ENCODE results near the gene CRIP1.

CRIP1 gene

GRCh38 chr14:105503935-105504692 is 17.4 kb downstream of the CRIP1 start:
- Histone ChIP-seq H3K9me3 (ENCODE audit: insufficient read depth, low read length) (no peaks in the 10 kb centered on the region), H3K9ac (ENCODE audit: insufficient read length, low read depth) (no peak overlapping the region), H3K36me3 (ENCODE audit: insufficient read depth, insufficient read length, low read length) (peaks cover 15% of the 10 kb centered on the region), H3K27me3 (ENCODE audit: insufficient read depth, insufficient read length) (no peaks in the 10 kb centered on the region), H3K4me3 (ENCODE audit: insufficient read length, low read depth) (no peak overlapping the region), H3K4me1 (ENCODE audit: insufficient read depth, insufficient read length) (peaks cover 11% of the 10 kb centered on the region)
- no peak for DNase-seq (ENCODE audit: low read depth, low spot score)
- TF ChIP-seq SUZ12 (IDR thresholded peaks at IDR 0.05; ENCODE audit: extremely low read depth, insufficient read depth, insufficient read length) (no peak), ZNF274 (IDR thresholded peaks at IDR 0.05; ENCODE audit: low read depth, low read length) (no peak), YY1 (IDR thresholded peaks at IDR 0.05; ENCODE audit: insufficient read depth, insufficient read length) (no peak)

DNA sequence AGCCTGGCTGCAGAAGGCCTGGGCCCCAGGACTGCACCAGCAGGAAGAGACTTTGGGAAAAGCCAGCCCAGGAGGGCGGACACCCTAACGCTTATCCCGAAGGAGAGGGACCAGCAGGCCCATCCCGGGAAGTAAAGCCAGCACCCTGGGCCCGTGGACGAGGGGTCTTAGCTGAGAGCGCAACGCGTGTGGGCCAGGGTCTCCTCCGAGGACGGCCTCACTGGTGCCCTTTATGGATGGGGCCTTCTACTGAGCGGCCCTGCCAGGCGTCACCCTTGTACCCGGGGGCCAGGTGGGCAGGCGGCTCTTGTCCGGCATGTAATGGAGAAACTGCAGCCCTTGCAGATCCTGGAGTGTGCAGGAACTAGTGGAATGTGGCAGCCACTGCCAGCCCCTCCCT is 18.4 kb downstream of the CRIP1 start:
- Histone ChIP-seq H3K36me3 (ENCODE audit: insufficient read depth, insufficient read length, low read length) (peaks cover 5% of the 10 kb centered on the region), H3K4me3 (ENCODE audit: insufficient read length, low read depth) (no peak overlapping the region), H3K4me1 (ENCODE audit: insufficient read depth, insufficient read length) (peaks cover 4% of the 10 kb centered on the region), H3K9ac (ENCODE audit: insufficient read length, low read depth) (no peak overlapping the region), H3K27me3 (ENCODE audit: insufficient read depth, insufficient read length) (no peaks in the 10 kb centered on the region), H3K9me3 (ENCODE audit: insufficient read depth, low read length) (no peaks in the 10 kb centered on the region)
- TF ChIP-seq SUZ12 (IDR thresholded peaks at IDR 0.05; ENCODE audit: extremely low read depth, insufficient read depth, insufficient read length) = no peak
- no peak for TF ChIP-seq ZNF274 (IDR thresholded peaks at IDR 0.05; ENCODE audit: low read depth, low read length)
- TF ChIP-seq YY1 (IDR thresholded peaks at IDR 0.05; ENCODE audit: insufficient read depth, insufficient read length) = no peak
- no peak for DNase-seq (ENCODE audit: low read depth, low spot score)

GRCh38 chr14:105507247-105507646 is 20.6 kb downstream of the CRIP1 start:
- Histone ChIP-seq H3K27me3 (ENCODE audit: insufficient read depth, insufficient read length) (no peaks in the 10 kb centered on the region), H3K36me3 (ENCODE audit: insufficient read depth, insufficient read length, low read length) (no peaks in the 10 kb centered on the region), H3K9ac (ENCODE audit: insufficient read length, low read depth) (no peak overlapping the region), H3K4me1 (ENCODE audit: insufficient read depth, insufficient read length) (peaks cover 4% of the 10 kb centered on the region), H3K9me3 (ENCODE audit: insufficient read depth, low read length) (no peaks in the 10 kb centered on the region), H3K4me3 (ENCODE audit: insufficient read length, low read depth) (no peak overlapping the region)
- TF ChIP-seq ZNF274 (IDR thresholded peaks at IDR 0.05; ENCODE audit: low read depth, low read length) (no peak), SUZ12 (IDR thresholded peaks at IDR 0.05; ENCODE audit: extremely low read depth, insufficient read depth, insufficient read length) (no peak), YY1 (IDR thresholded peaks at IDR 0.05; ENCODE audit: insufficient read depth, insufficient read length) (no peak)
- DNase-seq (ENCODE audit: low read depth, low spot score) = no peak

- H3K4me3 ChIP-seq (ENCODE audit: insufficient read length, low read depth) = no peak overlapping the region
- H3K9me3 ChIP-seq (ENCODE audit: insufficient read depth, low read length) = no peaks in the 10 kb centered on the region
- no peaks in the 10 kb centered on the region for H3K27me3 ChIP-seq (ENCODE audit: insufficient read depth, insufficient read length)
- TF ChIP-seq YY1 (IDR thresholded peaks at IDR 0.05; ENCODE audit: insufficient read depth, insufficient read length) = no peak
- peaks cover 4% of the 10 kb centered on the region for H3K4me1 ChIP-seq (ENCODE audit: insufficient read depth, insufficient read length)
- H3K9ac ChIP-seq (ENCODE audit: insufficient read length, low read depth) = no peak overlapping the region
- DNase-seq (ENCODE audit: low read depth, low spot score) = no peak
- H3K36me3 ChIP-seq (ENCODE audit: insufficient read depth, insufficient read length, low read length) = no peaks in the 10 kb centered on the region
These were observed 21.4 kb downstream of the CRIP1 start for GRCh38 chr14:105508069-105508468.

GRCh38 chr14:105508601-105509000 is 21.9 kb downstream of the CRIP1 start:
- Histone ChIP-seq H3K4me3 (ENCODE audit: insufficient read length, low read depth) (no peak overlapping the region), H3K36me3 (ENCODE audit: insufficient read depth, insufficient read length, low read length) (no peaks in the 10 kb centered on the region), H3K9me3 (ENCODE audit: insufficient read depth, low read length) (no peaks in the 10 kb centered on the region), H3K4me1 (ENCODE audit: insufficient read depth, insufficient read length) (peaks cover 4% of the 10 kb centered on the region), H3K27me3 (ENCODE audit: insufficient read depth, insufficient read length) (no peaks in the 10 kb centered on the region), H3K9ac (ENCODE audit: insufficient read length, low read depth) (no peak overlapping the region)
- TF ChIP-seq SUZ12 (IDR thresholded peaks at IDR 0.05; ENCODE audit: extremely low read depth, insufficient read depth, insufficient read length) = no peak
- no peak for TF ChIP-seq ZNF274 (IDR thresholded peaks at IDR 0.05; ENCODE audit: low read depth, low read length)
- no peak for TF ChIP-seq YY1 (IDR thresholded peaks at IDR 0.05; ENCODE audit: insufficient read depth, insufficient read length)
- DNase-seq (ENCODE audit: low read depth, low spot score) = no peak

DNA sequence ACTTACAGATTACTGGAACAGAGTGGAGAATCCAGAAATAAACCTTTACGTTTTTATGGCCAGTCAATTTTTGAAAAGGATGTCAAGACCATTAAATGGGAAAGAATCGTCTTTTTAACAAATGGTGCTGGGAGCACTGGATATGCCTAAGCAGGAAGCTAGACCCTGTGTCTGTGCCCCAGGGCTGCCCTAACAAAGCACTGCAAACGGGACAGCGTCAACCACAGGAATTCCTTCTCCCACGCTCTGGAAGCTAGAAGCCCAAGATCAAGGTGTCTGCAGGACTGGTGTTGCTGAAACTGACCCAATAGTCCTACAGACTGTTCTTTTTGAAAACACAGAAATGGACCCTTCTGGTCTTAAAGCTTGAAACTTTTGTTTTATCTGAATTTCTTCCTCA is 30.4 kb downstream of the CRIP1 start:
- TF ChIP-seq YY1 (IDR thresholded peaks at IDR 0.05; ENCODE audit: insufficient read depth, insufficient read length) (no peak), ZNF274 (IDR thresholded peaks at IDR 0.05; ENCODE audit: low read depth, low read length) (no peak), SUZ12 (IDR thresholded peaks at IDR 0.05; ENCODE audit: extremely low read depth, insufficient read depth, insufficient read length) (no peak)
- DNase-seq (ENCODE audit: low read depth, low spot score) = no peak
- H3K4me1 ChIP-seq (ENCODE audit: insufficient read depth, insufficient read length) = no peaks in the 10 kb centered on the region
- no peak overlapping the region for H3K9ac ChIP-seq (ENCODE audit: insufficient read length, low read depth)
- no peaks in the 10 kb centered on the region for H3K27me3 ChIP-seq (ENCODE audit: insufficient read depth, insufficient read length)
- H3K4me3 ChIP-seq (ENCODE audit: insufficient read length, low read depth) = no peak overlapping the region
- no peaks in the 10 kb centered on the region for H3K36me3 ChIP-seq (ENCODE audit: insufficient read depth, insufficient read length, low read length)
- H3K9me3 ChIP-seq (ENCODE audit: insufficient read depth, low read length) = peaks cover 16% of the 10 kb centered on the region

DNA sequence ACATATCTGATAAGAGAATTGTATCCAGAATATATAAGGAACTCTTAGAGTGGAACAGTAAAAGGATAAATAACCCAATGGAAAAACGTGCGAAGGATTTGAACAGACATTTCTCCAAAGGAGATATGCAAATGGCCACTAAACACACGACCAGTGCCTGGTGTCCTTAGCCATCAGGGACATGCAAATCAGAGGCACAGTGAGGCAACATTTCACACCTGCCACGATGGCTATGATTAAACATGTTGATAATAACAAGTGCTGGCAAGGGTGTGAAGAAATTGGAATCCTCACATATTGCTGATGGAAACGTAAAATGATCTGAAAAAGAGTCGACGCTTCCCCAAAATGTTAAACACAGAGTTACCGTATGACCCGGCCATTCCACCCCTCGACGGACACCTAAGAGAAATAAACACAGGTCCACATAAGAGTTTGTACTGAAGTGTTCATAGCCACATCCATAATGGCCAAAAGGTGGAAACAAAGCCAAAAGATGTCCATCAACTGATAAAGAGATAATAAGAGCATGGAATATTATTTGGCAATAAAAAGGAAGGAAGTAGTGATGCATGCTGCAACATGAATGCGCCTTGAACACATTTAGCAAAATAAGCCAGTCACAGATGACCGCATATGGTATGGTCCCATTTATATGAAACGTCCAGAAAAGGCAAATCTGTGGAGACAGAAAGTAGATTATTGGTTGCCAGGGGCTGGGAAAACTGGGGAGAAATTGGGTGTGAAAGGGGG is 33.4 kb downstream of the CRIP1 start:
- H3K4me3 ChIP-seq (ENCODE audit: insufficient read length, low read depth) = no peak overlapping the region
- H3K27me3 ChIP-seq (ENCODE audit: insufficient read depth, insufficient read length) = peaks cover 2% of the 10 kb centered on the region
- H3K9me3 ChIP-seq (ENCODE audit: insufficient read depth, low read length) = peaks cover 16% of the 10 kb centered on the region
- TF ChIP-seq YY1 (IDR thresholded peaks at IDR 0.05; ENCODE audit: insufficient read depth, insufficient read length) = no peak
- TF ChIP-seq ZNF274 (IDR thresholded peaks at IDR 0.05; ENCODE audit: low read depth, low read length) = no peak
- TF ChIP-seq SUZ12 (IDR thresholded peaks at IDR 0.05; ENCODE audit: extremely low read depth, insufficient read depth, insufficient read length) = no peak
- no peak overlapping the region for H3K9ac ChIP-seq (ENCODE audit: insufficient read length, low read depth)
- H3K4me1 ChIP-seq (ENCODE audit: insufficient read depth, insufficient read length) = no peaks in the 10 kb centered on the region
- no peak for DNase-seq (ENCODE audit: low read depth, low spot score)
- no peaks in the 10 kb centered on the region for H3K36me3 ChIP-seq (ENCODE audit: insufficient read depth, insufficient read length, low read length)

Data from NT2/D1 (cell line).